Activated T-helper 2 cell treated with anti-CD3 and anti-CD28 coated beads, Interferon-gamma antibody, Interleukin-2, Interleukin-4, amounts not matched to agents 10 μg/mL and 5 μg/mL and 100 μg/mL, durations not matched to agents 14 hours and 24 hours and 36 hours (primary cell): ENCODE measurements around the gene HDAC11. TPM values are rescaled to one million over a fixed set of nuclear protein-coding genes. Genes with fewer than 3 reads are reported as not detected.

Experiments
- DNase-seq: peaks from one replicate; pipeline ENCODE4 v3.0.0; 2021; ENCODE audit warnings: low spot score
- H3K27ac Mint-ChIP-seq: one replicate; pipeline ENCODE4 v1.8.0; 2021; ENCODE audit warnings: mixed read lengths
- H3K27me3 Mint-ChIP-seq: one replicate; pipeline ENCODE4 v1.8.0; 2021; ENCODE audit warnings: low read depth, mixed read lengths
- H3K36me3 Mint-ChIP-seq: one replicate; pipeline ENCODE4 v1.8.0; 2021; ENCODE audit warnings: low read depth, mixed read lengths
- H3K4me1 Mint-ChIP-seq: one replicate; pipeline ENCODE4 v1.8.0; 2021; ENCODE audit warnings: low read depth, mixed read lengths
- H3K4me3 Mint-ChIP-seq: one replicate; pipeline ENCODE4 v1.8.0; 2021; ENCODE audit warnings: low read depth, mild to moderate bottlenecking, moderate library complexity, mixed read lengths
- H3K9me3 Mint-ChIP-seq: one replicate; pipeline ENCODE4 v1.8.0; 2021; ENCODE audit warnings: mixed read lengths
- intact Hi-C: fragments of 100-400 bp; cut with micrococcal nuclease; formaldehyde crosslinking; loops from one replicate; pipeline ENCODE4 v1.15.1; 2023
- total RNA-seq: library from RNA; stranded (reverse); gene quantifications from 2 replicates; pipeline ENCODE4 v1.2.3, GENCODE V29; 2022

The HDAC11 gene
- total RNA-seq, 1 donor from 2014 or later, result 2.6 TPM

GRCh38 chr3:13460341-13460736 lies 19.8 kb upstream of the HDAC11 start:
- intact Hi-C loops, result loop anchor here (2.0 kb wide), 1 partner anchor 368 kb away; no protein-coding TSS in a partner anchor
- Mint-ChIP-seq H3K4me3 (no peak overlapping the region), H3K36me3 (no peaks in the 10 kb centered on the region), H3K27ac (no peak overlapping the region), H3K27me3 (peaks cover 9% of the 10 kb centered on the region), H3K4me1 (no peaks in the 10 kb centered on the region), H3K9me3 (no peaks in the 10 kb centered on the region)
- no peak for DNase-seq

- H3K9me3 Mint-ChIP-seq, result no peaks in the 10 kb centered on the region
- DNase-seq, result peak; percentile 68
- H3K27me3 Mint-ChIP-seq, result peaks cover 9% of the 10 kb centered on the region
- no peak overlapping the region for H3K27ac Mint-ChIP-seq
- H3K36me3 Mint-ChIP-seq, result no peaks in the 10 kb centered on the region
- intact Hi-C loops, result loop anchor here (2.0 kb wide), 1 partner anchor 369 kb away; no protein-coding TSS in a partner anchor
- no peak overlapping the region for H3K4me3 Mint-ChIP-seq
- no peaks in the 10 kb centered on the region for H3K4me1 Mint-ChIP-seq
These were observed 18.7 kb upstream of the HDAC11 start for GRCh38 chr3:13461169-13462124.

GRCh38 chr3:13462125-13462629 lies 17.9 kb upstream of the HDAC11 start:
- no peak for DNase-seq
- intact Hi-C loops, result no loop called here
- Mint-ChIP-seq H3K36me3 (no peaks in the 10 kb centered on the region), H3K4me3 (no peak overlapping the region), H3K27ac (no peak overlapping the region), H3K4me1 (no peaks in the 10 kb centered on the region), H3K27me3 (peaks cover 9% of the 10 kb centered on the region), H3K9me3 (no peaks in the 10 kb centered on the region)

DNA sequence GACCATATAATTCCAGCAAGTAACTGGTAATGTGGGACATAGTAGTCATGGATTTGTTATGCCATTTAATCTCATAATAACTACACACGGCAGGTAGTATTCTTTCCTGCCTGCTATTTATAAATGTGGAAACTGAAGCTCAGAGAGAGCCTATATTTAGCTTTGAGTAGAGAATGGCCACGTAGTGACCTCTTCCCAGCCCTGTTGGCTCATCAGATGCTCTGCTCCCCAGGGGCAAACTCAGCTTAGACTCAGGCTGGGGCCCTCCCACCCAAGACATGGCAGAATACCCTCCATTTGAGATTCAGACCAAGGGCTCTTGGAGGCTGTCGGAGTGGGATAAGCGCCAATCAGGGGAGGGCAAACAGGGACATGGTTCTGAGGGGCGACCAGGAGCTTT lies 17.3 kb upstream of the HDAC11 start:
- Mint-ChIP-seq H3K9me3 (no peaks in the 10 kb centered on the region), H3K4me1 (no peaks in the 10 kb centered on the region), H3K27me3 (peaks cover 9% of the 10 kb centered on the region), H3K4me3 (no peak overlapping the region), H3K27ac (no peak overlapping the region), H3K36me3 (no peaks in the 10 kb centered on the region)
- no peak for DNase-seq
- intact Hi-C loops, result no loop called here

- no peaks in the 10 kb centered on the region for H3K4me1 Mint-ChIP-seq
- H3K36me3 Mint-ChIP-seq, result no peaks in the 10 kb centered on the region
- intact Hi-C loops, result no loop called here
- H3K27me3 Mint-ChIP-seq, result peaks cover 12% of the 10 kb centered on the region
- H3K4me3 Mint-ChIP-seq, result no peak overlapping the region
- H3K27ac Mint-ChIP-seq, result no peak overlapping the region
- no peak for DNase-seq
- no peaks in the 10 kb centered on the region for H3K9me3 Mint-ChIP-seq
These were observed 16.3 kb upstream of the HDAC11 start for GRCh38 chr3:13463618-13464400.

GRCh38 chr3:13465236-13465873 lies 14.8 kb upstream of the HDAC11 start:
- Mint-ChIP-seq H3K9me3 (no peaks in the 10 kb centered on the region), H3K36me3 (no peaks in the 10 kb centered on the region), H3K27ac (no peak overlapping the region), H3K27me3 (peaks cover 12% of the 10 kb centered on the region), H3K4me1 (no peaks in the 10 kb centered on the region), H3K4me3 (no peak overlapping the region)
- DNase-seq, result no peak
- intact Hi-C loops, result no loop called here

DNA sequence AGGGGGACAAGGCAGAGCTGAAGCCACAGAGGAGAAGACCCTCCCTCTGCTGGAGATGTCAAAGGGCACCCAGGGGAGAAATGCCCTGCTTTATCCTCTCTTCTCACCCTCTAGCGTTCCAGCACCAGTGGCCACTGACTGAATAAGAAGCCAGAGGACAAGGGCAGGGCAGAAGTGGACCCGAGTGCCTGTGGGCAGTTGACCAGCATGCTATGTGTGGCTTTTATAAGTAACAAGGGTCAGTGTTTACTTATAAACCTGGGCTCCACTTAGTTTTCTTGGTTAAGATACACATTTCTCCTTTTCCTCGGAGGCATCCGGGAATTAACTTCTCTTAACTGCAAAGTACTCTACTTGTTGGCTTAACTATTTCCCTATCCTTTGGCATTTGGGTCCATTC lies 13.3 kb upstream of the HDAC11 start:
- DNase-seq, result no peak
- no peak overlapping the region for H3K27ac Mint-ChIP-seq
- no peaks in the 10 kb centered on the region for H3K36me3 Mint-ChIP-seq
- intact Hi-C loops, result no loop called here
- no peaks in the 10 kb centered on the region for H3K9me3 Mint-ChIP-seq
- H3K4me1 Mint-ChIP-seq, result no peaks in the 10 kb centered on the region
- peaks cover 17% of the 10 kb centered on the region for H3K27me3 Mint-ChIP-seq
- no peak overlapping the region for H3K4me3 Mint-ChIP-seq

DNA sequence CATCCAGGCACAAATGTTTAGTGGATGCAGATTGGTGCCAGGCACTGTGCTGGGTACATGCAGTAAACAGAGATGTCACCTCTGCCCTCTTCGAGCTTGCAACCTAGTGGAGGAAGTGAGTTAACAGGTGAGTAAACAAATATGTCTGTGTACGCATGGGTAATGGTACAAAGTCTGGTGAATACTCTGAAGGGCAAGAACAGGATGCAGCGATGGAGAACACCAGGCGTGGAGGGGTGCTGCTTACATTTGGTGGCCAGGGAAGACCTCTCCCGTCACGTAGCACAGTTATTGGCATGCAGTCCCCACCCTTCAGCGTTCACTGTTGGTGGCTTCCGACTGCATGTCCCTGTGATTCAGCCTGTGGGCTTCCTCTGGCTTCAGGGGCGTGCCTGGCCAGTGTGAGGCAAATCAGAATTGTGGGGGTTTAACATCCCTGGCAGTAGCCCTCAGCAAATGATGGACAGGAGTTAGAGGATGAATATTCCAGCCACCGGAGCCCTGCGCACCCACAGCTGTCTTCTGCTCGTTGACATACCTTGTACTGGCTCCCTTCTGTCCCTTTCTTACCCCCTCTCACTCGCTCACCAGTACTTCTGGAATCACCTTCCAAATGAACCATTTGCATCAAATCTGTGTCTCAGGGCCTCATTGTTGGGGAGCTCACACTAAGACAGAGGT lies 9.1 kb upstream of the HDAC11 start:
- Mint-ChIP-seq H3K4me1 (no peaks in the 10 kb centered on the region), H3K9me3 (no peaks in the 10 kb centered on the region), H3K27me3 (peaks cover 18% of the 10 kb centered on the region), H3K27ac (no peak overlapping the region), H3K4me3 (no peak overlapping the region), H3K36me3 (no peaks in the 10 kb centered on the region)
- intact Hi-C loops, result no loop called here
- no peak for DNase-seq

DNA sequence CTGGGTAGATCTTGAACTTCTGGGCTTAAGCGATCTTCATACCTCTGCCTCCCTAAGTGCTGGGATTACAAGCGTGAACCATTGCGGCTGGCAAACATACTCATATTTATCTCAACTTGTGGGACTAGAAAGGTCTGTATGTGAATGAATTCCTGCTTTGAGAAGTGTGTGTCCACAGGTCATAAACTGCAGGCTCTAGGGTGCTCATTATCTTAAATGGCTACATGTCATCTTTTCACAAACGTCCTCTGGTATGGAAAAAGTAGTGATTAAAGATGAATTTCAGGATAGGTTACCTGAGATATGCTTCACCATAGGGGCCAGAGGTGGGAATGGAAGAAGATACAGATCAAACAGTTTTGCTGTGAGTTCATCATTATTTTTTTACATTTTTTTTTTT lies 7.8 kb upstream of the HDAC11 start:
- no peaks in the 10 kb centered on the region for H3K36me3 Mint-ChIP-seq
- intact Hi-C loops, result no loop called here
- H3K4me3 Mint-ChIP-seq, result no peak overlapping the region
- DNase-seq, result no peak
- H3K27ac Mint-ChIP-seq, result no peak overlapping the region
- no peaks in the 10 kb centered on the region for H3K4me1 Mint-ChIP-seq
- peaks cover 18% of the 10 kb centered on the region for H3K27me3 Mint-ChIP-seq
- H3K9me3 Mint-ChIP-seq, result no peaks in the 10 kb centered on the region

GRCh38 chr3:13473020-13473419 lies 7.1 kb upstream of the HDAC11 start:
- Mint-ChIP-seq H3K27me3 (peaks cover 18% of the 10 kb centered on the region), H3K9me3 (no peaks in the 10 kb centered on the region), H3K27ac (no peak overlapping the region), H3K4me3 (no peak overlapping the region), H3K36me3 (no peaks in the 10 kb centered on the region), H3K4me1 (no peaks in the 10 kb centered on the region)
- intact Hi-C loops, result no loop called here
- DNase-seq, result no peak

GRCh38 chr3:13474021-13474420 lies 6.1 kb upstream of the HDAC11 start:
- Mint-ChIP-seq H3K9me3 (no peaks in the 10 kb centered on the region), H3K4me1 (no peaks in the 10 kb centered on the region), H3K27me3 (peaks cover 13% of the 10 kb centered on the region), H3K27ac (no peak overlapping the region), H3K4me3 (no peak overlapping the region), H3K36me3 (no peaks in the 10 kb centered on the region)
- DNase-seq, result no peak
- intact Hi-C loops, result no loop called here

DNA sequence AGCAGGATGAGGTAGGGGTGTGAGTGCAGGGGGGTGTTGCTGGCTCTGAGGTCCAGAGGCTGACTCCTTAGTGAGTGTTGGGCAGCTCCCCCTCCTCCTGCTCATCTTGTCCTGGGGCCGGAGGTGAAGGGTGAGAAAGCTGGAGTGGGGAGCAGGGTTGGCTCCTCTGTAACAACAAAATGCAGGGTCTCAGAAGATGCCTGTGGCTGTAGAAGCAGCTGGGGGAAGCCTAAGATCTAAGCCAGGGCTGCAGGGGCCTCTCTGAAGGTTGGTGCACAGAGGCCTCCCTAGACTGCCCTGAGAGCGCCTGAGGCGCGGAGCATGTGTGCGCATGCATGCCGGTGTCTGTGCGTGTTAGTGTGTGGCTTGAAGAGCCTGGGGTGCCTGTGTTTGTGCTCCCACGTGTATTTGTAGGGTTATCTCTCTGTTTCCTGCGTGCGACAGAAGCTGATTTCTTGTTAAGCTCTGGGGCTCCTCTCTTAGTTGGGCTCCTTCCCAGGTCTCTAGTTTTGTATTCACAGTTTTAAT lies 5.3 kb upstream of the HDAC11 start:
- no peaks in the 10 kb centered on the region for H3K36me3 Mint-ChIP-seq
- intact Hi-C loops, result no loop called here

More for the DNA sequence above, 5.3 kb upstream of the HDAC11 start:
- Mint-ChIP-seq H3K27ac (no peak overlapping the region), H3K9me3 (no peaks in the 10 kb centered on the region), H3K27me3 (peaks cover 13% of the 10 kb centered on the region), H3K4me3 (no peak overlapping the region), H3K4me1 (peaks cover 2% of the 10 kb centered on the region)
- DNase-seq, result no peak
